IMR-90 (cell line): Measurements from ENCODE around the gene TMEM161B. TPM values are rescaled to one million over a fixed set of nuclear protein-coding genes. Genes with fewer than 3 reads are reported as not detected.

Experiments used
- ATAC-seq: fragments of 200-7000 bp; cut with Tn5 transposase; 2 replicates; pipeline ENCODE4 v1.9.1; 2020; ENCODE audit warnings: low read depth, mild to moderate bottlenecking, moderate library complexity
- BruUV-seq: library from RNA; stranded (reverse); fragments of 400-500 nt; replicated peaks from 2 replicates; lab custom pipeline; 2021; lab: Mats Ljungman, UMichigan
- CTCF ChIA-PET: fragments of 300-600 bp; formaldehyde crosslinking; extraction: SDS; loops from one replicate; lab custom pipeline; 2021; ENCODE audit warnings: antibody characterized with exemption; lab: Yijun Ruan, JAX
- POLR2A ChIA-PET: fragments of 300-600 bp; sonication (Branson Sonifier 250); formaldehyde crosslinking; loops from one replicate; lab custom pipeline; 2022; ENCODE audit warnings: antibody characterized with exemption; ENCODE audit not compliant: unreplicated experiment; lab: Charles Lee
- DNase-seq: peaks from one replicate; pipeline ENCODE4 v3.0.0; 2013
- H2AFZ ChIP-seq: replicated peaks from 2 replicates; pipeline ENCODE3; 2013; ENCODE audit warnings: low read length, mild to moderate bottlenecking; ENCODE audit not compliant: poor library complexity
- H2AK5ac ChIP-seq: 2 replicates; pipeline ENCODE4 v1.6.1; 2013; ENCODE audit warnings: low read depth, low read length, inconsistent platforms
- H2AK9ac ChIP-seq: replicated peaks from 2 replicates; pipeline ENCODE3; 2013; ENCODE audit warnings: mild to moderate bottlenecking, low read depth, low read length, moderate library complexity; ENCODE audit not compliant: poor library complexity
- H2BK120ac ChIP-seq: 2 replicates; pipeline ENCODE4 v1.6.1; 2013; ENCODE audit warnings: low read depth, low read length, inconsistent platforms
- H2BK15ac ChIP-seq: 3 replicates; pipeline ENCODE4 v1.6.1; 2013; ENCODE audit warnings: low read depth, low read length, inconsistent platforms
- H2BK20ac ChIP-seq: 2 replicates; pipeline ENCODE4 v1.6.1; 2013; ENCODE audit warnings: low read depth, mild to moderate bottlenecking, inconsistent platforms, low read length, moderate library complexity
- H2BK5ac ChIP-seq: 2 replicates; pipeline ENCODE4 v1.6.1; 2013; ENCODE audit warnings: mild to moderate bottlenecking, low read depth, low read length, inconsistent platforms; ENCODE audit not compliant: poor library complexity, severe bottlenecking
- H3K14ac ChIP-seq: replicated peaks from 2 replicates; pipeline ENCODE4 v1.6.1; 2013; ENCODE audit warnings: low read depth, low read length, inconsistent platforms
- H3K18ac ChIP-seq: 2 replicates; pipeline ENCODE4 v1.6.1; 2013; ENCODE audit warnings: low read depth, low read length, control low read depth
- H3K23ac ChIP-seq: 2 replicates; pipeline ENCODE4 v1.6.1; 2013; ENCODE audit warnings: low read depth, low read length, inconsistent platforms
- H3K27ac ChIP-seq: 2 replicates; pipeline ENCODE4 v1.5.1; 2013; ENCODE audit warnings: mild to moderate bottlenecking, control low read depth, low read length; ENCODE audit not compliant: insufficient read depth
- H3K27me3 ChIP-seq: 2 replicates; pipeline ENCODE4 v1.6.1; 2013; ENCODE audit warnings: low read length; ENCODE audit not compliant: control insufficient read depth, insufficient read depth
- H3K36me3 ChIP-seq: 2 replicates; pipeline ENCODE4 v1.6.1; 2013; ENCODE audit warnings: low read length, mixed read lengths; ENCODE audit not compliant: control insufficient read depth, insufficient read depth
- H3K4ac ChIP-seq: 2 replicates; pipeline ENCODE4 v1.6.1; 2013; ENCODE audit warnings: low read depth, low read length, inconsistent platforms
- H3K4me1 ChIP-seq: 2 replicates; pipeline ENCODE4 v1.6.1; 2013; ENCODE audit warnings: low read length, mixed read lengths; ENCODE audit not compliant: control insufficient read depth, insufficient read depth
- H3K4me2 ChIP-seq: 2 replicates; pipeline ENCODE4 v1.6.1; 2013; ENCODE audit warnings: low read depth, mild to moderate bottlenecking, control low read depth, low read length, moderate library complexity
- H3K4me3 ChIP-seq: 2 replicates; pipeline ENCODE4 v1.5.1; 2013; ENCODE audit warnings: low read depth, mild to moderate bottlenecking, control low read depth, low read length, moderate library complexity; ENCODE audit not compliant: insufficient read depth
- H3K56ac ChIP-seq: 2 replicates; pipeline ENCODE4 v1.6.1; 2013; ENCODE audit warnings: low read length, inconsistent platforms; ENCODE audit not compliant: insufficient read depth; ENCODE audit errors: extremely low read depth
- H3K79me1 ChIP-seq, 2 experiments: 2 replicates each; pipeline ENCODE4 v1.6.1; 2013; ENCODE audit warnings: low read length in 2 of 2, inconsistent platforms in 1 of 2, low read depth in 1 of 2
- H3K9ac ChIP-seq: 2 replicates; pipeline ENCODE4 v1.6.1; 2013; ENCODE audit warnings: low read depth, low read length, control low read depth
- H3K9me1 ChIP-seq: 2 replicates; pipeline ENCODE4 v1.6.1; 2013; ENCODE audit warnings: low read length, inconsistent platforms; ENCODE audit not compliant: insufficient read depth
- H3K9me3 ChIP-seq: 2 replicates; pipeline ENCODE4 v1.6.1; 2013; ENCODE audit warnings: low read length; ENCODE audit not compliant: control insufficient read depth, insufficient read depth
- H4K20me1 ChIP-seq: 2 replicates; pipeline ENCODE4 v1.6.1; 2013; ENCODE audit warnings: low read length, inconsistent platforms; ENCODE audit not compliant: insufficient read depth
- H4K5ac ChIP-seq: 2 replicates; pipeline ENCODE4 v1.6.1; 2013; ENCODE audit warnings: mild to moderate bottlenecking, low read depth, low read length, control low read depth
- H4K8ac ChIP-seq, 2 experiments: 2 replicates each; pipeline ENCODE4 v1.6.1; 2013; ENCODE audit warnings: low read depth in 2 of 2, low read length in 2 of 2, control low read depth in 1 of 2, inconsistent platforms in 1 of 2
- H4K91ac ChIP-seq: 2 replicates; pipeline ENCODE4 v1.6.1; 2013; ENCODE audit warnings: low read depth, low read length, inconsistent platforms; ENCODE audit not compliant: insufficient read depth
- BHLHE40 ChIP-seq: fragments of 150-350 bp; IDR thresholded peaks from 2 replicates; pipeline ENCODE4 v1.6.1; 2016; ENCODE audit warnings: mild to moderate bottlenecking, low read depth, low read length
- CHD1 ChIP-seq: IDR thresholded peaks from 2 replicates; pipeline ENCODE4 v1.6.1; 2012; ENCODE audit warnings: low read depth, low read length, improper control_type of control experiment
- CTCF ChIP-seq: conservative IDR thresholded peaks from 2 replicates; pipeline ENCODE4 v1.5.1; 2012; ENCODE audit warnings: mild to moderate bottlenecking, low read depth, low read length, improper control_type of control experiment
- FOS ChIP-seq: fragments of 150-350 bp; IDR thresholded peaks from 2 replicates; pipeline ENCODE4 v1.6.1; 2016; ENCODE audit warnings: low read depth, low read length
- MAFK ChIP-seq: IDR thresholded peaks from 2 replicates; pipeline ENCODE4 v1.6.1; 2012; ENCODE audit warnings: low read depth, low read length, improper control_type of control experiment
- MXI1 ChIP-seq: IDR thresholded peaks from 2 replicates; pipeline ENCODE4 v1.6.1; 2012; ENCODE audit warnings: low read depth, mild to moderate bottlenecking, low read length, moderate library complexity, borderline replicate concordance
- NFE2L2 ChIP-seq: fragments of 150-350 bp; IDR thresholded peaks from 2 replicates; pipeline ENCODE4 v1.6.1; 2016; ENCODE audit warnings: low read depth, mild to moderate bottlenecking, low read length
- POLR2A ChIP-seq: IDR thresholded peaks from 2 replicates; pipeline ENCODE4 v1.6.1; 2012; ENCODE audit warnings: mild to moderate bottlenecking, low read depth, low read length
- RCOR1 ChIP-seq: IDR thresholded peaks from 2 replicates; pipeline ENCODE4 v1.6.1; 2012; ENCODE audit warnings: mild to moderate bottlenecking, low read length, improper control_type of control experiment; ENCODE audit not compliant: insufficient replicate concordance
- RFX5 ChIP-seq: IDR thresholded peaks from 2 replicates; pipeline ENCODE4 v1.8.0; 2012; ENCODE audit warnings: low read depth, mild to moderate bottlenecking, low read length, moderate library complexity
- SMC3 ChIP-seq: fragments of 150-350 bp; IDR thresholded peaks from 2 replicates; pipeline ENCODE4 v1.6.1; 2016; ENCODE audit warnings: low read depth, mild to moderate bottlenecking, antibody characterized with exemption, low read length, moderate library complexity
- USF2 ChIP-seq: fragments of 150-350 bp; IDR thresholded peaks from 2 replicates; pipeline ENCODE4 v1.6.1; 2017; ENCODE audit warnings: mild to moderate bottlenecking, antibody characterized with exemption, low read length, low read depth
- WGBS, 2 experiments: methylation state at CpG; one replicate each; pipeline versions ENCODE4 v1.1.5 to v1.1.7; 2013; ENCODE audit warnings: missing lambda C conversion rate in 2 of 2; ENCODE audit not compliant: insufficient read length in 1 of 2; ENCODE audit errors: extremely low coverage in 2 of 2; 5-methylcytosine and 5-hydroxymethylcytosine counted together
- dilution Hi-C: fragments of 300-500 bp; cut with HindIII; formaldehyde crosslinking; loops from one replicate; pipeline ENCODE4 v1.14.3; 2018; ENCODE audit warnings: low sequenced_read_pairs; ENCODE audit not compliant: unreplicated experiment
- in situ Hi-C: fragments of 300-500 bp; cut with MboI; formaldehyde crosslinking; loops from 3 replicates; pipeline ENCODE4 v1.14.3; 2019; ENCODE audit warnings: low sequenced_read_pairs, inconsistent platforms, mixed read lengths
- intact Hi-C: fragments of 100-400 bp; cut with micrococcal nuclease; formaldehyde crosslinking; loops from 2 replicates; pipeline ENCODE4 v1.10.0; 2022
- polyA plus RNA-seq, 3 experiments: library from polyadenylated mRNA; depleted of rRNA; stranded (reverse); fragments of >200 nt; gene quantifications; 2 replicates each; pipeline ENCODE4 v1.2.3, GENCODE V29; 2012; ENCODE audit warnings: low replicate concordance in 1 of 3
- total RNA-seq: library from RNA; depleted of rRNA; stranded (reverse); fragments of >200 nt; gene quantifications from 2 replicates; pipeline ENCODE4 v1.2.3, GENCODE V29; 2012

Gene TMEM161B
- total and polyA plus RNA-seq, 2 of the 4 experiments (the other 2 are of a cell fraction), result 7.4 to 9.3 TPM

- intact Hi-C loops, result loop anchor here (10.0 kb wide), 1 partner anchor 191 kb away; no protein-coding TSS in a partner anchor
- H3K4me1 ChIP-seq, result no peaks in the 10 kb centered on the region
- no peak for ATAC-seq
- no peak overlapping the region for H3K27ac ChIP-seq
- BruUV-seq, result no TSS peak
- H3K56ac ChIP-seq, result no peak overlapping the region
- H3K79me1 ChIP-seq, result no peaks in the 10 kb centered on the region
- H4K8ac ChIP-seq, result no peak overlapping the region
- no peak overlapping the region for H2BK120ac ChIP-seq
- no peak overlapping the region for H3K4me2 ChIP-seq
- no peak overlapping the region for H3K4me3 ChIP-seq
- TF ChIP-seq FOS (no peak), USF2 (no peak), POLR2A (no peak), NFE2L2 (no peak), MAFK (no peak), CHD1 (no peak), RFX5 (no peak), CTCF (no peak), BHLHE40 (no peak), MXI1 (no peak), SMC3 (no peak), RCOR1 (no peak)
- H3K4ac ChIP-seq, result no peak overlapping the region
- WGBS, 2 experiments, result no CpG with 5 or more reads among the region's 5 CpGs
- H2AK9ac ChIP-seq, result no peak overlapping the region
- dilution Hi-C loops, result no loop called here
- H4K20me1 ChIP-seq, result no peaks in the 10 kb centered on the region
- POLR2A ChIA-PET, result no interaction called here
- no peaks in the 10 kb centered on the region for H3K9me3 ChIP-seq
- no peak overlapping the region for H2BK5ac ChIP-seq
- CTCF ChIA-PET, result no interaction called here
- H4K5ac ChIP-seq, result no peak overlapping the region
- H2AFZ ChIP-seq, result no peak overlapping the region
- H3K14ac ChIP-seq, result no peak overlapping the region
- H3K27me3 ChIP-seq, result no peaks in the 10 kb centered on the region
- no peak overlapping the region for H2AK5ac ChIP-seq
- DNase-seq, result peak; percentile 6
- H3K36me3 ChIP-seq, result peaks cover 7% of the 10 kb centered on the region
- no peak overlapping the region for H2BK20ac ChIP-seq
- no peak overlapping the region for H3K23ac ChIP-seq
- no peaks in the 10 kb centered on the region for H3K9me1 ChIP-seq
- H3K9ac ChIP-seq, result no peak overlapping the region
- in situ Hi-C loops, result no loop called here
- H4K91ac ChIP-seq, result no peak overlapping the region
- H2BK15ac ChIP-seq, result no peak overlapping the region
- no peak overlapping the region for H3K18ac ChIP-seq
These were observed 64.5 kb downstream of the TMEM161B start for GRCh38 chr5:88203981-88204750.
